Measurements from ENCODE around the gene MYRIP.

Gene MYRIP

DNA sequence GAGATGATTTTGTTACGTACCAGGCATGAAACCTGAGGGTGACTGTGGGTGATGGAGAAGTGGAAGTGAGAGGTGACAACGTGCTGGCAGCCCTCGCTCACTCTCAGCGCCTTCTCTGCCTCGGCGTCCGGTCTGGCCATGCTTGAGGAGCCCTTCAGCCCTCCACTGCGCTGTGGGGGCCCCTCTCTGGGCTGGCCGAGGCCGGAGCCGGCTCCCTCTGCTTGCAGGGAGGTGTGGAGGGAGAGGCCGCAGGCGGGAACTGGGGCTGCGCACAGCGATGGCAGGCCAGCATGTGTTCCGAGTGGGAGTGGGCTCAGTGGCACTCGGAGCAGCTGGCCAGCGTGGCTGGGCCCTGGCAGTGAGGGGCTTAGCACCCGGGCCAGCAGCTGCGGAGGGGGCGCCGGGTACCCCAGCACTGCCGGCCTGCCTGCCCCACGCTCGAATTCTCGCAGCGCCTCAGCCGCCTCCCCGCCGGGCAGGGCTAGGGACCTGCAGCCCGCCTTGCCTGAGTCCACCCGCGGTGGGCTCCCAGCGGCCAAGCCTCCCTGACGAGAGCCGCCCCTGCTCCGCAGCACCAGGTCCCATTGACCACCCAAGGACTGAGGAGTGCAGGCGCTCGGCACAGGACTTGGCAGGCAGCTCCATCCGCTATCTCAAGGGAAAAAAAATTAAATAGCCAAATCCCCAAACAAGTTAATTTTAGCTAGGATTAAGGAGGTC is 29.7 kb upstream of the MYRIP start:
- H3K4me3 ChIP-seq (replicated peaks in 1 of 2; ENCODE audit: low read depth in 2 of 2, low read length in 2 of 2) = no peak overlapping the region
- TF ChIP-seq, protein P1, sequence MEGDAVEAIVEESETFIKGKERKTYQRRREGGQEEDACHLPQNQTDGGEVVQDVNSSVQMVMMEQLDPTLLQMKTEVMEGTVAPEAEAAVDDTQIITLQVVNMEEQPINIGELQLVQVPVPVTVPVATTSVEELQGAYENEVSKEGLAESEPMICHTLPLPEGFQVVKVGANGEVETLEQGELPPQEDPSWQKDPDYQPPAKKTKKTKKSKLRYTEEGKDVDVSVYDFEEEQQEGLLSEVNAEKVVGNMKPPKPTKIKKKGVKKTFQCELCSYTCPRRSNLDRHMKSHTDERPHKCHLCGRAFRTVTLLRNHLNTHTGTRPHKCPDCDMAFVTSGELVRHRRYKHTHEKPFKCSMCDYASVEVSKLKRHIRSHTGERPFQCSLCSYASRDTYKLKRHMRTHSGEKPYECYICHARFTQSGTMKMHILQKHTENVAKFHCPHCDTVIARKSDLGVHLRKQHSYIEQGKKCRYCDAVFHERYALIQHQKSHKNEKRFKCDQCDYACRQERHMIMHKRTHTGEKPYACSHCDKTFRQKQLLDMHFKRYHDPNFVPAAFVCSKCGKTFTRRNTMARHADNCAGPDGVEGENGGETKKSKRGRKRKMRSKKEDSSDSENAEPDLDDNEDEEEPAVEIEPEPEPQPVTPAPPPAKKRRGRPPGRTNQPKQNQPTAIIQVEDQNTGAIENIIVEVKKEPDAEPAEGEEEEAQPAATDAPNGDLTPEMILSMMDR (IDR thresholded peaks at IDR 0.05; ENCODE audit: low read depth, low read length) = no peak
- DNase-seq (ENCODE audit: low read depth in 2 of 2) = no peak

DNA sequence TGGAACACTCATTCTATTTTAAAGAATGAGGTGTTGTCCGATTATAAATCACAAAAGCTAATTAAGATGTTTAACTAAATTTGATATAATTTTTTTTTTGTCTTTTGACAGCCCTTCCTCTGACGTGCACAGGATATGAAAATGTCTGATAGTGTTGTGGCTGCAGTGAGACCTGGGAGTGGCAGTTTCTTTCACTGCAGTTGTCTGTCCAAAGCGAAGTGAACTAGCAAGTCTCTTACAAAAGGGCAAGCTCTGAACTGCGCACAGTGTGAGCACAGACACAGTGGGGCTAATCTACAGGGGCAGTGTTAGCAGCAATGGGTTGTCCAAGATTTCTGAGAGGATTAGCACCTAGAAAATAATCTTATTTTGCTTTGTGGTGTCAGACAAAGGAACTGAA is 29.1 kb upstream of the MYRIP start:
- H3K4me3 ChIP-seq (replicated peaks in 1 of 2; ENCODE audit: low read depth in 2 of 2, low read length in 2 of 2) = no peak overlapping the region
- TF ChIP-seq, protein P1 (IDR thresholded peaks at IDR 0.05; ENCODE audit: low read depth, low read length) = no peak
- no peak for DNase-seq (ENCODE audit: low read depth in 2 of 2)

DNA sequence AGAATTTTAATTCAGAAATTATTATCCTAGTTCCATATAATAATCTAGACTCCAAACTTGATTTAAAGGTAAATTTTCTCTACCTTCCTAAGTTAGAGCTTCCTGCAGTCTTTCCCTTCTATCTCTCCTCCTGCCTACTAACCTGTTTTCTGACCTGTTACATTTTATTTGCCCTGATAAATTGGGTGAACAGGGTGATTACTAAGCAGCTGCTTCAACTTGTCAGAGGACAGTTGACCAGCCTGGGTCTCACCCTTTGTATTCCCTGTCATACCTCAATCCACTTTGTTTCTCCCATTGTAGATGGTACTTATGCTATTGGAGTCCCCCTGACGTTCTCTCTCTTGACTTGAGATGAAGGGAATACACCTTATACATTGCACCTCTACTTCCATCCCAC is 28.4 kb upstream of the MYRIP start:
- TF ChIP-seq, protein P1 (IDR thresholded peaks at IDR 0.05; ENCODE audit: low read depth, low read length) = no peak
- DNase-seq (ENCODE audit: low read depth in 2 of 2) = no peak
- no peak overlapping the region for H3K4me3 ChIP-seq (replicated peaks in 1 of 2; ENCODE audit: low read depth in 2 of 2, low read length in 2 of 2)

DNA sequence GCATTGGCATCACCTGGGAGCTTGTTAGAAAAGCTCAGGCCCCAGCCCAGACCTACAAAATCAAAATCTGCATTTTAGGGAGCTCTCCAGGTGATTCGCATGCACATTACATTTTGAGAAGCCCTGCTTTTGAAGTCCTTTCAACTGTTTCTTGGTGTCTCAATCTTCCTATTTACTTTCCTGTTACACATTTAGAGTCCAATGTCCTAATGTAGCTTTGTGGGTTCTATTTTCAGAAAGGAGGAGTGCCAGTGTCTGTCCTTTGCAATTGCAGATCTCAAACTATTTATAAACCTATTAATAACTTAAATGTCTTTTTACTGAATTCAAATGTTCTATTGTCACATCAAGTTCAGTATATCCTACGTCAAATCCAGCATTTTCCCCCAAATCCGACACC is 27.8 kb upstream of the MYRIP start:
- TF ChIP-seq, protein P1 (IDR thresholded peaks at IDR 0.05; ENCODE audit: low read depth, low read length) = no peak
- no peak for DNase-seq (ENCODE audit: low read depth in 2 of 2)
- no peak overlapping the region for H3K4me3 ChIP-seq (replicated peaks in 1 of 2; ENCODE audit: low read depth in 2 of 2, low read length in 2 of 2)

DNA sequence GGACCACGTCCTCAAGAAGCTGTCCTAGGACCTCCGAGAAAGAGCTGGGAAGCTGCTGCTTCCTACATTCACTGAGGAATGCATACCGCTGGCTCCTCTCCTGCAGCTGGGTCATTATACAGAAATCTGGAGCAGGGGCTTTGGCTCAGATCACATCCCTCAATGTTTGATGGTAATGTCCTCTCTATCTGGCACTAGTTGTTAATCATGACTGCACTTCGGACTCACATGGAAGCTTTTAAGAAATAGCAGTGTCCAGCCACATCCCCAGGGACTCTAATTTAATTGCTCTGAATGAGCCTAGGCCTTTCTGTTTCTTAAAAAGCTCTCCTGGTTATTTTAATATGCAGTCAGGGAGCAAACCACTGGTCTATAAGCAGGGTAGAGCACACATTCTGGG is 25.7 kb upstream of the MYRIP start:
- H3K4me3 ChIP-seq (replicated peaks in 1 of 2; ENCODE audit: low read depth in 2 of 2, low read length in 2 of 2) = no peak overlapping the region
- no peak for DNase-seq (ENCODE audit: low read depth in 2 of 2)
- TF ChIP-seq, protein P1 (IDR thresholded peaks at IDR 0.05; ENCODE audit: low read depth, low read length) = no peak

DNA sequence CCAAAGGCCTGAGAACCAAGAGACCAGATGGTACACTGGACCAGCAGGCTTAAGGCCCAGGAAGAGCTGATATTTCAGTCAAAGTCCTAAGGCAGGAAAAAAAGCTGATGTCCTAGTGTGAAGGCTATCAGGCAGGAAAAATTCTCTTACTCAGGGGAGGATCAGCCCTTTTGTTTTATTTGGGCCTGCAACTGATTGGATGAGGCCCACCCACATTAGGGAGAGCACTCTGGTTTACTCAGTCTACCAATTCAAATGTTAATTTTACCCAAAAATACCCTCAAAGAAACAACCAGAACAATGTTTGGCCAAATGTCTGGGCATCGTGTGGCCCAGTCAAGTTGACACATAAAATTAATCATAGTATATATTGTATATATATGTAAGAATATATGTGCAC is 24.5 kb upstream of the MYRIP start:
- no peak overlapping the region for H3K4me3 ChIP-seq (replicated peaks in 1 of 2; ENCODE audit: low read depth in 2 of 2, low read length in 2 of 2)
- TF ChIP-seq, protein P1 (IDR thresholded peaks at IDR 0.05; ENCODE audit: low read depth, low read length) = no peak
- no peak for DNase-seq (ENCODE audit: low read depth in 2 of 2)

Data from cardiac fibroblast (primary cell).